Ishikawa (cell line): ENCODE results near the gene DUSP16.

ENCODE experiments used
- CEBPB ChIP-seq: IDR thresholded peaks from 2 replicates; pipeline ENCODE4 v1.6.1; 2012
- CREB1 ChIP-seq: IDR thresholded peaks from 2 replicates; pipeline ENCODE4 v1.6.1; 2012; ENCODE audit warnings: low read depth
- EGR1 ChIP-seq: IDR thresholded peaks from 2 replicates; pipeline ENCODE4 v1.6.1; 2012
- EP300 ChIP-seq: IDR thresholded peaks from 2 replicates; pipeline ENCODE4 v1.6.1; 2012; ENCODE audit warnings: borderline replicate concordance
- FOXM1 ChIP-seq: IDR thresholded peaks from 2 replicates; pipeline ENCODE4 v1.6.1; 2012; ENCODE audit warnings: low read depth, borderline replicate concordance
- MAX ChIP-seq: IDR thresholded peaks from 2 replicates; pipeline ENCODE4 v1.6.1; 2012
- NFIC ChIP-seq: IDR thresholded peaks from 2 replicates; pipeline ENCODE4 v1.6.1; 2012
- RAD21 ChIP-seq: IDR thresholded peaks from 2 replicates; pipeline ENCODE4 v1.6.1; 2012; ENCODE audit warnings: low read depth
- REST ChIP-seq: IDR thresholded peaks from 2 replicates; pipeline ENCODE4 v1.6.1; 2012; ENCODE audit warnings: low read depth, mild to moderate bottlenecking
- TAF1 ChIP-seq: IDR thresholded peaks from 2 replicates; pipeline ENCODE4 v1.6.1; 2012; ENCODE audit warnings: low read depth, mild to moderate bottlenecking
- TCF12 ChIP-seq: IDR thresholded peaks from 2 replicates; pipeline ENCODE4 v1.6.1; 2012; ENCODE audit warnings: low read depth
- TEAD4 ChIP-seq: IDR thresholded peaks from 2 replicates; pipeline ENCODE4 v1.6.1; 2012
- USF1 ChIP-seq: IDR thresholded peaks from 2 replicates; pipeline ENCODE4 v1.6.1; 2012
- YY1 ChIP-seq: IDR thresholded peaks from 2 replicates; pipeline ENCODE4 v1.6.1; 2012; ENCODE audit warnings: low read depth
- ZBTB7A ChIP-seq: IDR thresholded peaks from 2 replicates; pipeline ENCODE4 v1.6.1; 2012; ENCODE audit warnings: low read depth

The DUSP16 gene

GRCh38 chr12:12505544-12506495 lies 56.8 kb downstream of the DUSP16 start:
- TF ChIP-seq CEBPB: no peak
- no peak for TF ChIP-seq ZBTB7A
- no peak for TF ChIP-seq MAX
- no peak for TF ChIP-seq USF1
- no peak for TF ChIP-seq EGR1
- TF ChIP-seq FOXM1: no peak
- TF ChIP-seq YY1: no peak
- no peak for TF ChIP-seq TCF12
- no peak for TF ChIP-seq TEAD4
- TF ChIP-seq TAF1: no peak
- no peak for TF ChIP-seq NFIC
- no peak for TF ChIP-seq RAD21
- no peak for TF ChIP-seq REST
- no peak for TF ChIP-seq EP300
- no peak for TF ChIP-seq CREB1

GRCh38 chr12:12503384-12504078 lies 59.1 kb downstream of the DUSP16 start:
- TF ChIP-seq TEAD4 (no peak), TCF12 (no peak), EP300 (no peak), CEBPB (no peak), CREB1 (no peak), ZBTB7A (no peak), USF1 (no peak), YY1 (no peak), RAD21 (no peak), MAX (no peak), REST (no peak), FOXM1 (no peak), TAF1 (no peak), EGR1 (no peak), NFIC (no peak)

GRCh38 chr12:12502815-12503151 lies 59.9 kb downstream of the DUSP16 start:
- TF ChIP-seq TAF1: no peak
- no peak for TF ChIP-seq NFIC
- no peak for TF ChIP-seq FOXM1
- no peak for TF ChIP-seq USF1
- TF ChIP-seq REST: no peak
- TF ChIP-seq RAD21: no peak
- TF ChIP-seq EGR1: no peak
- no peak for TF ChIP-seq TEAD4
- TF ChIP-seq YY1: no peak
- no peak for TF ChIP-seq EP300
- TF ChIP-seq CEBPB: no peak
- TF ChIP-seq ZBTB7A: no peak
- no peak for TF ChIP-seq CREB1
